Measurements from ENCODE around the gene SYT6. TPM values are rescaled to one million over a fixed set of nuclear protein-coding genes. Genes with fewer than 3 reads are reported as not detected.

Gene SYT6
- total and polyA plus RNA-seq, 10 of the 15 experiments (the other 5 are each of a cell fraction or from before 2014, with no cell fraction given), result 0.05 to 0.39 TPM; not detected in 8

DNA sequence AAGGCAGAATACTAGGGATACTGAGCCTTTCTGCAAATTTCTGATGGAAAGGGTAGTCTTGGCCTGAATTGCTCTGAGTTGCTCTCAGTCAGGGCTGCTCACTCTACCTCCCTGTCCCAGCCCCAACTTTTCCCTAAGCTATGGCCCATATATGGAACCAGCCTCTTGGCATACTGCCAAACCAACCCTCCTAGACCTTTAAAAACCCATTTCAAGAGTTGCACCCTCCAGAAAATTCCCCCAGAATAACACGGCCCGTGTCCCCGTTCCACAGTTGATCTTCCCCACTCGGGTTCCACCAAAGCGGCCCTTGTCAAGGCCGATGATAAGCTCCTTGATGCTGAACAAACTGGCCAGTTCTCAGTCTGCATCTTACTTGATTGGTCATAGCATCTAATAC lies 25.4 kb downstream of the SYT6 start:
- Histone ChIP-seq H3K27ac (ENCODE audit: control insufficient read depth, insufficient read depth) (no peak overlapping the region), H3K4me1 (ENCODE audit: control insufficient read depth, insufficient read depth, low read length) (peaks cover 6% of the 10 kb centered on the region), H3K9me3 (replicated peaks; ENCODE audit: control insufficient read depth, insufficient read depth, low read length) (no peaks in the 10 kb centered on the region), H2AFZ (ENCODE audit: control insufficient read depth, low read depth, low read length) (no peak overlapping the region), H4K20me1 (ENCODE audit: control insufficient read depth, insufficient read depth) (no peaks in the 10 kb centered on the region), H3K27me3 (replicated peaks in 1 of 2; ENCODE audit: control insufficient read depth in 2 of 2, insufficient read depth in 2 of 2, low read length in 1 of 2) (peaks cover 0 to 2% of the 10 kb centered on the region in 2 experiments; a peak in 2 of 4 replicates), H3K4me3 (no peak overlapping the region), H3K9ac (ENCODE audit: control insufficient read depth, insufficient read depth, low read length) (no peak overlapping the region), H3K36me3 (ENCODE audit: control insufficient read depth in 2 of 2, insufficient read depth in 2 of 2, low read length in 1 of 2) (no peaks in the 10 kb centered on the region), H3K4me2 (ENCODE audit: control insufficient read depth, insufficient read depth) (no peak overlapping the region), H3K79me2 (ENCODE audit: control insufficient read depth, insufficient read depth, low read length) (no peaks in the 10 kb centered on the region)
- ChIA-PET RAD21 (ENCODE audit: unreplicated experiment) (no interaction called here), POLR2A (no interaction called here), SMC1A (ENCODE audit: uncharacterized antibody, unreplicated experiment) (no interaction called here), CTCF (interaction anchor here (1.0 kb wide), 1 partner anchor 9 kb away, joined by 3 read pairs; no protein-coding TSS in a partner anchor)
- no TSS peak for BruUV-seq (replicated peaks)
- ATAC-seq (no peak), DNase-seq (ENCODE audit: low read depth, low spot score) (no peak), FAIRE-seq (no peak)
- TF ChIP-seq PKNOX1 (IDR thresholded peaks at IDR 0.05) (no peak), MTA2 (IDR thresholded peaks at IDR 0.05; ENCODE audit: low read depth) (no peak), SUZ12 (IDR thresholded peaks at IDR 0.05; ENCODE audit: unreplicated experiment) (no peak), RCOR1 (conservative IDR thresholded peaks at IDR 0.05; ENCODE audit: low read depth, low read length) (no peak), STAT1 (conservative IDR thresholded peaks at IDR 0.05) (no peak), SMAD1 (IDR thresholded peaks at IDR 0.05; ENCODE audit: low read depth, partially characterized antibody) (no peak), PAX5 (IDR thresholded peaks at IDR 0.05; ENCODE audit: borderline replicate concordance, low read depth, low read length) (no peak), JUNB (IDR thresholded peaks at IDR 0.05) (no peak), PAX8 (IDR thresholded peaks at IDR 0.05) (no peak), EGR1 (IDR thresholded peaks at IDR 0.05; ENCODE audit: borderline replicate concordance in 1 of 2, low read depth in 2 of 2, low read length in 2 of 2) (no peak)
- TF ChIP-seq, protein P1, sequence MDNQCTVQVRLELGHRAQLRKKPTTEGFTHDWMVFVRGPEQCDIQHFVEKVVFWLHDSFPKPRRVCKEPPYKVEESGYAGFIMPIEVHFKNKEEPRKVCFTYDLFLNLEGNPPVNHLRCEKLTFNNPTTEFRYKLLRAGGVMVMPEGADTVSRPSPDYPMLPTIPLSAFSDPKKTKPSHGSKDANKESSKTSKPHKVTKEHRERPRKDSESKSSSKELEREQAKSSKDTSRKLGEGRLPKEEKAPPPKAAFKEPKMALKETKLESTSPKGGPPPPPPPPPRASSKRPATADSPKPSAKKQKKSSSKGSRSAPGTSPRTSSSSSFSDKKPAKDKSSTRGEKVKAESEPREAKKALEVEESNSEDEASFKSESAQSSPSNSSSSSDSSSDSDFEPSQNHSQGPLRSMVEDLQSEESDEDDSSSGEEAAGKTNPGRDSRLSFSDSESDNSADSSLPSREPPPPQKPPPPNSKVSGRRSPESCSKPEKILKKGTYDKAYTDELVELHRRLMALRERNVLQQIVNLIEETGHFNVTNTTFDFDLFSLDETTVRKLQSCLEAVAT (IDR thresholded peaks at IDR 0.05), result no peak
- intact Hi-C loops (cut with micrococcal nuclease; ENCODE audit: unreplicated experiment) (no loop called here), in situ Hi-C loops (cut with MboI) (no loop called here)
- WGBS (ENCODE audit: insufficient coverage, insufficient replicate concordance, low lambda C conversion rate, missing lambda C conversion rate), result 19% methylated on average over 6 of the region's 6 CpGs

All from GM12878 (cell line).